K562 (cell line): ENCODE results near the gene RBFOX1. TPM values are rescaled to one million over a fixed set of nuclear protein-coding genes. Genes with fewer than 3 reads are reported as not detected.

Experiments
- ATAC-seq: fragments of 200-7000 bp; cut with Tn5 transposase; 3 replicates; pipeline ENCODE4 v1.9.1; 2020; ENCODE audit warnings: moderate library complexity
- BruUV-seq: library from RNA; stranded (reverse); fragments of 400-500 nt; replicated peaks from 2 replicates; lab custom pipeline; 2021; lab: Mats Ljungman, UMichigan
- CTCF ChIA-PET: fragments of 300-600 bp; formaldehyde crosslinking; extraction: SDS; loops from one replicate; lab custom pipeline; 2021; ENCODE audit warnings: low intra/inter-chr PET ratio; lab: Yijun Ruan, JAX
- POLR2A ChIA-PET: fragments of 300-600, 350-650 bp; sonication (Branson Sonifier 250); formaldehyde crosslinking; extraction: SDS; loops from one replicate; lab custom pipeline; 2021; ENCODE audit warnings: antibody characterized with exemption, inconsistent platforms; lab: Yijun Ruan, JAX
- DNase-seq, 4 experiments: peaks; one replicate each; pipeline versions ENCODE4 v3.0.0 to v3.0.0-alpha.2; 2011 to 2018; ENCODE audit warnings: low spot score in 3 of 4, mixed read lengths in 3 of 4; ENCODE audit errors: extremely low read depth in 1 of 4
- FAIRE-seq: peaks from 2 replicates; lab custom pipeline; 2011; peaks lifted over from hg19 to GRCh38; lab: Jason Lieb, UNC
- H2AFZ ChIP-seq: 2 replicates; pipeline ENCODE4 v1.6.0; 2011; ENCODE audit warnings: low read depth, low read length, control low read depth, inconsistent platforms
- H3K27ac ChIP-seq: fragments of 200-600 bp; 3 replicates; pipeline ENCODE4 v1.8.0; 2011; ENCODE audit warnings: low read depth, mild to moderate bottlenecking, control low read depth, inconsistent platforms, low read length, moderate library complexity, mixed read lengths; ENCODE audit errors: extremely low read depth
- H3K27me3 ChIP-seq, 2 experiments: fragments of 300-600 bp in 1 of 2; 2 replicates in 1 of 2; 3 replicates in 1 of 2; pipeline versions ENCODE4 v1.6.0 to v1.8.0; 2011; ENCODE audit warnings: inconsistent platforms in 2 of 2, low read length in 2 of 2, mild to moderate bottlenecking in 1 of 2, mixed read lengths in 1 of 2, moderate library complexity in 1 of 2; ENCODE audit not compliant: control insufficient read depth in 2 of 2, insufficient read depth in 2 of 2
- H3K36me3 ChIP-seq: fragments of 300-600 bp; 3 replicates; pipeline ENCODE4 v1.8.0; 2011; ENCODE audit warnings: mild to moderate bottlenecking, low read length, inconsistent platforms; ENCODE audit not compliant: control insufficient read depth, insufficient read depth
- H3K4me1 ChIP-seq, 2 experiments: fragments of 200-600 bp in 1 of 2; replicated peaks in 1 of 2; 2 replicates in 1 of 2; 3 replicates in 1 of 2; pipeline versions ENCODE4 v1.5.1 to v1.8.0; 2011; ENCODE audit warnings: inconsistent platforms in 2 of 2, low read length in 2 of 2, mild to moderate bottlenecking in 1 of 2, mixed read lengths in 1 of 2, moderate library complexity in 1 of 2; ENCODE audit not compliant: control insufficient read depth in 2 of 2, insufficient read depth in 2 of 2
- H3K4me2 ChIP-seq: 2 replicates; pipeline ENCODE4 v1.6.1; 2011; ENCODE audit warnings: low read length, control low read depth, inconsistent platforms, mixed read lengths; ENCODE audit not compliant: insufficient read depth
- H3K4me3 ChIP-seq: fragments of 200-600 bp; sonication (generic), shearing (Covaris generic); 2 replicates; pipeline ENCODE4 v1.5.1; 2016; ENCODE audit warnings: control low read depth, inconsistent platforms
- H3K79me2 ChIP-seq: fragments of 200-600 bp; 3 replicates; pipeline ENCODE4 v1.8.0; 2011; ENCODE audit warnings: low read length, inconsistent platforms; ENCODE audit not compliant: control insufficient read depth, insufficient read depth
- H3K9ac ChIP-seq, 2 experiments: 2 replicates each; pipeline versions ENCODE4 v1.6.0 to v1.6.1; 2011; ENCODE audit warnings: low read depth in 2 of 2, low read length in 2 of 2, control low read depth in 1 of 2, inconsistent platforms in 1 of 2, mild to moderate bottlenecking in 1 of 2, mixed read lengths in 1 of 2; ENCODE audit not compliant: insufficient read depth in 1 of 2
- H3K9me1 ChIP-seq: one replicate; pipeline ENCODE4 v1.6.0; 2011; ENCODE audit warnings: inconsistent platforms, mild to moderate bottlenecking, low read length, moderate library complexity; ENCODE audit not compliant: control insufficient read depth, insufficient read depth
- H3K9me3 ChIP-seq: replicated peaks from 2 replicates; pipeline ENCODE4 v1.5.1; 2011; ENCODE audit warnings: low read depth, low read length, inconsistent platforms; ENCODE audit not compliant: control insufficient read depth, insufficient read depth
- H4K20me1 ChIP-seq: replicated peaks from 2 replicates; pipeline ENCODE4 v1.6.1; 2011; ENCODE audit warnings: low read length, inconsistent platforms, mixed read lengths; ENCODE audit not compliant: control insufficient read depth, insufficient read depth
- BDP1 ChIP-seq: IDR thresholded peaks from 3 replicates; pipeline ENCODE4 v1.6.1; 2011; ENCODE audit not compliant: insufficient read length, insufficient read depth
- EP300 ChIP-seq: IDR thresholded peaks from 2 replicates; pipeline ENCODE4 v1.6.1; 2012; ENCODE audit warnings: low read length, improper control_type of control experiment
- FOXK1 ChIP-seq: sonication (generic); formaldehyde crosslinking; IDR thresholded peaks from 2 replicates; pipeline ENCODE4 v1.8.0; 2022; ENCODE audit warnings: missing genetic modification reagents, mild to moderate bottlenecking, borderline replicate concordance
- HOXB6 ChIP-seq: fragments of 250-450 bp; sonication (Bioruptor Pico); IDR thresholded peaks from 2 replicates; pipeline ENCODE4 v1.5.1; 2022; ENCODE audit warnings: mild to moderate bottlenecking, borderline replicate concordance
- SMARCA4 ChIP-seq: fragments of 450-650 bp; IDR thresholded peaks from 2 replicates; pipeline ENCODE4 v1.6.1; 2016
- ZBTB12 ChIP-seq: fragments of 250-450 bp; sonication (Bioruptor Pico); IDR thresholded peaks from 2 replicates; pipeline ENCODE4 v1.4.0; 2020
- ZNF184 ChIP-seq: sonication (generic); formaldehyde crosslinking; IDR thresholded peaks from 2 replicates; pipeline ENCODE4 v1.5.0; 2020; ENCODE audit warnings: missing genetic modification reagents
- ZNF785 ChIP-seq: fragments of 250-450 bp; sonication (Bioruptor Pico); IDR thresholded peaks from 2 replicates; pipeline ENCODE4 v1.4.0; 2020; ENCODE audit warnings: mild to moderate bottlenecking
- whole genome bisulfite sequencing: fragments of 100-300 bp; shearing (Covaris generic); methylation state at CpG from one replicate; pipeline ENCODE4 v1.1.6; 2016; ENCODE audit warnings: low coverage, mixed read lengths; ENCODE audit not compliant: insufficient coverage; ENCODE audit errors: missing lambda C conversion rate; 5-methylcytosine and 5-hydroxymethylcytosine counted together
- in situ Hi-C: fragments of 300-500 bp; cut with MboI; formaldehyde crosslinking; loops from 4 replicates; pipeline ENCODE4 v1.15.0; 2018; ENCODE audit warnings: inconsistent platforms, mixed read lengths
- intact Hi-C: fragments of 100-400 bp; cut with micrococcal nuclease; formaldehyde crosslinking; loops from 2 replicates; pipeline ENCODE4 v1.14.2; 2022
- polyA plus RNA-seq, 8 experiments: library from polyadenylated mRNA; depleted of rRNA in 4 of 8; stranded (reverse) in 5 of 8; unstranded in 3 of 8; fragments of >200 nt; fragmentation: Nextera tagmentation in 2 of 8; fragmentation: Illumina TruSeq in 1 of 8; extraction: Ambion mirVana in 2 of 8; extraction: Trizol in 1 of 8; gene quantifications; 2 replicates each; pipeline versions ENCODE4 v1.2.1 to v1.2.3, GENCODE V29; 2011 to 2014; ENCODE audit warnings: inconsistent platforms in 1 of 8, missing spikeins in 1 of 8
- total RNA-seq, 7 experiments: library from RNA; depleted of rRNA in 6 of 7; stranded (reverse); fragments of >200 nt in 6 of 7; fragmentation: Illumina TruSeq in 2 of 7; extraction: Trizol in 2 of 7; gene quantifications; 2 replicates each; pipeline versions ENCODE4 v1.2.1 to v1.2.3, GENCODE V29; 2011 to 2021; ENCODE audit warnings: low replicate concordance in 1 of 7

Gene RBFOX1
- total and polyA plus RNA-seq, 9 of the 15 experiments (the other 6 are each of a cell fraction or from before 2014, with no cell fraction given), result 0.03 TPM; not detected in 8

- 0% methylated on average over 6 of the region's 6 CpGs for WGBS
- Histone ChIP-seq H3K27ac (no peak overlapping the region), H3K9me1 (no peaks in the 10 kb centered on the region), H3K4me3 (no peak overlapping the region), H3K79me2 (no peaks in the 10 kb centered on the region), H3K9ac (no peak overlapping the region), H4K20me1 (no peaks in the 10 kb centered on the region), H2AFZ (no peak overlapping the region), H3K36me3 (no peaks in the 10 kb centered on the region), H3K27me3 (no peaks in the 10 kb centered on the region), H3K4me1 (no peaks in the 10 kb centered on the region), H3K4me2 (no peak overlapping the region), H3K9me3 (no peaks in the 10 kb centered on the region)
- in situ Hi-C loops, result no loop called here
- ChIA-PET CTCF (no interaction called here), POLR2A (interaction anchor here (0.5 kb wide), 1 partner anchor 1077 kb away, joined by 3 read pairs; no protein-coding TSS in a partner anchor)
- intact Hi-C loops, result no loop called here
- ATAC-seq (no peak), FAIRE-seq (no peak), DNase-seq (no peak)
- BruUV-seq, result no TSS peak
- TF ChIP-seq EP300 (no peak), HOXB6 (CRISPR knock-in tag) (no peak), ZNF184 (CRISPR knock-in tag) (no peak), FOXK1 (CRISPR knock-in tag) (no peak), ZNF785 (CRISPR knock-in tag) (no peak), SMARCA4 (no peak), BDP1 (no peak), ZBTB12 (CRISPR knock-in tag) (no peak)
Measured at GRCh38 chr16:7493133-7493532, 160.5 kb downstream of the RBFOX1 start.
